Posterior cingulate gyrus (tissue), 11 donors: ENCODE data around the gene MIEN1.
"Not testable (repeated sequence)": the region's sequence is repeated elsewhere in the genome, so short reads cannot be mapped to it uniquely, and the experiment has no call there.

ENCODE experiments used
- DNase-seq, 10 donors: peaks; one replicate each; pipeline versions ENCODE4 v3.0.0 to v3.0.0-alpha.2; 2020 to 2021; ENCODE audit warnings: mixed read lengths in 3 of 10
- intact Hi-C: fragments of 100-400 bp; cut with DNase I; formaldehyde crosslinking; loops from one replicate; pipeline ENCODE4 v1.15.1; 2023

MIEN1 gene

GRCh38 chr17:39742856-39743436 lies 12.6 kb upstream of the MIEN1 start:
- peak in 3 of 10 donors; percentile 55 to 62 (median 56) for DNase-seq
- intact Hi-C loops = no loop called here

DNA sequence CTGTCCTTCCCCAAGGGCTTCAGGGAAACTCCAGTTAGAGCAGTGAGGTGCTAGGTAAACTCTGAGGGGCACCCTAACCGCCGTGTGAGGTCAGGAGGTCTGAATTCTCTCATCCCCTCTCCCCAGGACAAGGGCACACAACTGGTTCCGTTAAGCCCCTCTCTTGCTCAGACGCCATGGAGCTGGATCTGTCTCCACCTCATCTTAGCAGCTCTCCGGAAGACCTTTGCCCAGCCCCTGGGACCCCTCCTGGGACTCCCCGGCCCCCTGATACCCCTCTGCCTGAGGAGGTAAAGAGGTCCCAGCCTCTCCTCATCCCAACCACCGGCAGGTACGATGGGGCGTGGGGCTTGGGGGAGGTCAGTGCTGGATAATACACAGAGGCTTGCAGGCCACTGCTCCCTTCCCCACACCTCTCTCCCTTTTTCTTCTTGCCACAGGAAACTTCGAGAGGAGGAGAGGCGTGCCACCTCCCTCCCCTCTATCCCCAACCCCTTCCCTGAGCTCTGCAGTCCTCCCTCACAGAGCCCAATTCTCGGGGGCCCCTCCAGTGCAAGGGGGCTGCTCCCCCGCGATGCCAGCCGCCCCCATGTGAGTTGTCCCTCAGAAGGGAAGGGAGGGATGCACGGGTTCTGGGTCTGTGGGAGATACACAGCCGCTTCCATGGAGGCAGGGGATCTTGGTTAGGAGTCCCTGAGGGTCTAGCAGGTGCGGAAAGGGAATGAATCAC lies 12.0 kb upstream of the MIEN1 start:
- intact Hi-C loops = no loop called here
- peak in 3 of 10 donors; percentile 31 to 53 (median 39) for DNase-seq

DNA sequence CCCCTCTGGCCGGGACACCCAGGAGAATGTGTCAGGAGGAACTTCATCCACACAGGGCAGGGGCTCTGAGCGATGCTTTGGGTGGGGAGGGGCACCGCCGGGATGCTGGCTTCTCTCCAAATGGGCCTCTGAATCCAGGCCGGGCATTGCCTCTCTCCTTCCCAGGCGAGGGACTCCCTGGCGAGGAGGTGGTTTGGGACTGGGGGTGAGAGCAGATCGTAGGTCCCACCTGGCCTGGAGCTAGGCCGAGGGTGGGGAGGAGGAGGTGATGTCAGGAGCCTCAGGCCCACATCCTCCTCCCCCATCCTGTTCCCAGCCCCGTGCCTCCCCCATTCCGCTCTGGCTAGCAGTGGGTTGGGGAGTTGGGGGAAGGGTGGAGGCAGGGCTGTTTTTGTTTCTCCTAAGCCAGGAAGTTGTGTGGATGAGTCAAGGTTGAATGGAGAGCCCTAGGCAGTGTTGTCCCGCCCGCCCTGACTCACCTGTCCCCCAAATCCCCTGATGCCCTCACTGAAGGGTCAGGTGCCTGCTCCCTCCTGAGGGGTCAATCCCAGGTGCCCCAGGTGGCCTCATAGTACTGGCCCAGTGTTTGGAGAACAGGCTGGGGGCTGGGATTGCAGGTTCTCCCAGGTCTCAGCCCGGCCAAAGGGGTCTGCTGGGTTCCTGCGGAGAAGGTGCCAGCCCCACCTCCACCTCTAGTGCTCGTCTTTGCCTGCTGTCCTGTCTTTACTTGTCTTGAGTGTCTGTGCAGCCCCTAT lies 10.2 kb upstream of the MIEN1 start:
- intact Hi-C loops = no loop called here

GRCh38 chr17:39739885-39740356 lies 9.6 kb upstream of the MIEN1 start:
- DNase-seq = peak in 1 of 10 donors; percentile 36
- intact Hi-C loops = no loop called here

More for the DNA sequence above, 10.2 kb upstream of the MIEN1 start:
- DNase-seq = peak in 3 of 10 donors; percentile 28 to 70 (median 59)

GRCh38 chr17:39738983-39739884 lies 8.9 kb upstream of the MIEN1 start:
- intact Hi-C loops = no loop called here
- peak in 1 of 10 donors; percentile 80 for DNase-seq

GRCh38 chr17:39738568-39738901 lies 8.2 kb upstream of the MIEN1 start:
- intact Hi-C loops = no loop called here

DNA sequence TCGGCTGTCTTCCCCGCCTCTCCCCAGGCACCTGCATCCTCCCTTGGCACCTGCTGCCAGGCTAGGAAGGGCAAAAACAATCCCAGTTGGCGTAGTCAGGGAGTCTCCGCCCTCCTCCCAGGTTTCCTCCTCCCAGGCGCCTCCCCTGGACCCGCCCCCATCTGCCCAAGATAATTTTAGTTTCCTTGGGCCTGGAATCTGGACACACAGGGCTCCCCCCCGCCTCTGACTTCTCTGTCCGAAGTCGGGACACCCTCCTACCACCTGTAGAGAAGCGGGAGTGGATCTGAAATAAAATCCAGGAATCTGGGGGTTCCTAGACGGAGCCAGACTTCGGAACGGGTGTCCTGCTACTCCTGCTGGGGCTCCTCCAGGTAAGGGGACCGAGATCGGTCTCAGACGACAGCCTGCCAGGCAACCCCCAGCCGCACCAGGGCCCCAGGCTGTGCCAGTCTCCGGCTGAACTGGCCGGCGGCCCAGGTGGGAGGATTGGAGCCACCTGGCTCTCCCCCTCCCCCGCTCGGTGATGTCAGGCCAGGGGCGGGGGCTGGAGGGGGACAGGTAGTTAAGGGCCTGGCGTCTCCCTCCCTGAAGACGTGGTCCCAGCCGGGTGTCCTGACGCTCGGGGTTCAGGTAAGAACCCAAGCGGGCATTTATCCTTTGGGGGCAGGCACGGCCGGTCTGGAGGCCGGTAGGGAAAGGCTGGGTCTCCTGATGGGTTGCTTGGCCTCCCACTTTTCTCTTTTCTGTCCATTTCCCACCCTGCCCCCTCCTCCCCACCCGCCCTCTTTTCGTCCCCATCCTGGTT lies 7.6 kb upstream of the MIEN1 start, which contains the start of gene GRB7:
Gene GRB7, plus strand, starts transcription at position 179 of the 808 bp plus-strand sequence. CDS start 4,364 bp downstream, outside the sequence.
- DNase-seq = peak in 1 of 10 donors; percentile 83
- intact Hi-C loops = no loop called here

More at GRCh38 chr17:39738568-39738901, 8.2 kb upstream of the MIEN1 start:
- peak in 2 of 10 donors; percentile 44 to 80 for DNase-seq

DNA sequence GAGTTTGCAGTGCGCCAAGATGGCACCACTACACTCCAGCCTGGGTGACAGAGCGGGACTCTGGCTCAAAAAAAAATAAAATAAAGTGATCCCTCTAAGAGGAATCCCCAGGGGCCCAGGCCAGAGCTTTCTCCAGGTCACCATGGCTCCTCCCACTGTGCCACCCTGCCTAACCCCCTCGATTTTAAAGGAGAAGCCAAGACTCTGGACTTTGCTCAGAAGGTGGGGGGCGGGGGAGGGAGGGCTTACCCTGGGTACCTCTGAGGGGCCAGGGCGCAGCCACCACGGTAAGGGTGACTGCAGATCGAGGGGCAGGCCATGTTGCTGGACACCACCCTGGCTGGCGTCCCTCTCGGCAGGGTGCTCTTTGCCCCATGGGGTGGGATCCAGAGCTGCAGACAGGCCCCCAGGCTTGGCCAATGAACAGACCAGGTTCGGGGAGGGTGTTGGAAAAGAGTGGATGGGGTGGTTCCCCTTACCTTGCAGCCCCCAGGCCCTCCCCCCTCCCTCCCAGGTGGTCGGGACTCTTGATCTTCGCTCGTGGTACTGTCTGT lies 7.0 kb upstream of the MIEN1 start:
- intact Hi-C loops = no loop called here

DNA sequence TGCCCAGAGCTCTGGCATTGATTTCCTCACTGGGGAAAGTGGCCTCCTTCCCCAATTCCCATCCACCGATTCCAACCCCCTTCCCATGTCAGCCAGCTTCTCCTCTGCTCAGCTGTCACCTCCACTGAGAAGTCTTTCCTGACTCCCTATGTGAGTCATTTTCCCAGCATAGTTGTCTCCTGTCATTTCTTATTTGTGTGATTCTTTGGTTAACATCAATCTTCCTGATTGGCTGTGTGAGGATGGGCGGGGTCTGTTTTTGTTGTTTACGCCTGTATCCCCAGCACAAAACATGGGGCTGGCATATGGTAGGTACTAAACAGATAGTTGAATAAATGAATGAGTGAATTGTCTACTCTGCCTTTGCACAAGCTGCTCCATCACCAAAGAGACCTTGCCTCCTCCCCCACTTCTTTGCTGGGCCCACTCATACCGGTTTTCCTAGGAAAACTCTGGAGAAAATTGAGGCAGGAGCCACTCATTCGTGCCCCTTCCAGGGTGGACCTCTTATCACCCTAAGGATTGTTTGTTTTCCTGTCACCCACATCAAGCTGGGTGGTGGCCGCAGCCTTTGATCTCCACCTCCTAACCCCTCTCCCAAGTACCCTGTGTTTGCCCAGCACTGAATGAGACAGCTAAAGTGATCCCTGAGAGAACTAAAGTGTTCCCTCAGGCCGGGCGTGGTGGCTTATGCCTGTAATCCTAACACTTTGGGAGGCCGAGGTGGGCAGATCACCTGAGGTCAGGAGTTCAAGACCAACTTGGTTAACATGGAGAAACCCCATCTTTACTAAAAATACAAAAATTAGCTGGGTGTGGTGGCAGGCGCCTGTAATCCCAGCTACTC lies 6.2 kb upstream of the MIEN1 start:
- no peak for DNase-seq
- intact Hi-C loops = no loop called here

More for the DNA sequence above, 7.0 kb upstream of the MIEN1 start:
- no peak for DNase-seq

DNA sequence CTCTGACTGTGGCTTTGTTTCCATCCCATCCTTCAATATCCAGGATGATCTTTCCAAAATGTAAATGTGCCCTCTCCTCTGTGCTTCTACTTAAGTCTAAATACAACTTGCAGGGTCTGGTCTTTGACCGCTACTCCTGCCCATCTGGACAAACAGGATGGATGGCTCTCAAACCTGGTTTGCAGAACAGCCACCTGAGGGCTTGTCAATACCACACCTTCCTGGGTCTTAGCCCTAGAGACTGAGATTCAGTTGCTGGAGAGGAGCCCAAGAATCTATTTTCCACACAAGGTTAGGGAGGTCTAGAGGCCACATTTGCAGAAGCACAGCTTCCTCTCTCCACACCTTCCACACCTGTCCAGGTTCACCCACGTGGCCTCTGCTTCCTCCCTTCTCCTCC lies 5.5 kb upstream of the MIEN1 start:
- intact Hi-C loops = no loop called here
- DNase-seq = no peak

DNA sequence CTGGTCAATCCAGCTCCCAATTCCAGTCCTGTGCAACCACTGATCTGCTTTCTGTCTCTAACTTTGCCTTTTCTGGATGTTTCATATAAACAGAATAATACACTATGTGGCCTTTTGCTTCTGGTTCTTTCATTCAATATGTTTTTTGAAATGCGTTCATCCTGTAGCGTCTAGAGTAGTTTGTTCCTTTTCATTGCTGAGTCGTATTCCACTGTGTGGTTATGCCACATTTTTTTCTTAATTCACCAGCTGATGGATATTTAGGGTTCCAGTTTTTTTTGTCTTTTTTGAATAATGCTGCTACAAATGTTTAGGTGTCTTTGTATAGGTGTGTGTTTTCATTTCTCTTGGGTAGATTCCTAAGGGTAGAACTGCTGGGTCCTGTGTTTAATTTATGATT lies 2.3 kb upstream of the MIEN1 start:
- DNase-seq = no peak
- intact Hi-C loops = loop anchor here (5.0 kb wide), 1 partner anchor 110 kb away; no protein-coding TSS in a partner anchor

- intact Hi-C loops = no loop called here
- DNase-seq = no peak
These were observed 966 bp downstream of the MIEN1 start for GRCh38 chr17:39729280-39729851.

DNA sequence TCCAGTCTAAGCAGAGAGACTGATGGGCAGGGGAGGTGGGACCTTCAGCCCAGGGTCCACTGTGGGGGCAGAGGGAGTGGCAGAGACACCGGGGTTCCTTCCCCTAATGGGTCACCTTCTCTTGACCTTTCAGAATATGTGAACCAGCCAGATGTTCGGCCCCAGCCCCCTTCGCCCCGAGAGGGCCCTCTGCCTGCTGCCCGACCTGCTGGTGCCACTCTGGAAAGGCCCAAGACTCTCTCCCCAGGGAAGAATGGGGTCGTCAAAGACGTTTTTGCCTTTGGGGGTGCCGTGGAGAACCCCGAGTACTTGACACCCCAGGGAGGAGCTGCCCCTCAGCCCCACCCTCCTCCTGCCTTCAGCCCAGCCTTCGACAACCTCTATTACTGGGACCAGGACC lies 2.8 kb downstream of the MIEN1 start:
- DNase-seq = peak in 1 of 10 donors; percentile 83
- intact Hi-C loops = no loop called here

DNA sequence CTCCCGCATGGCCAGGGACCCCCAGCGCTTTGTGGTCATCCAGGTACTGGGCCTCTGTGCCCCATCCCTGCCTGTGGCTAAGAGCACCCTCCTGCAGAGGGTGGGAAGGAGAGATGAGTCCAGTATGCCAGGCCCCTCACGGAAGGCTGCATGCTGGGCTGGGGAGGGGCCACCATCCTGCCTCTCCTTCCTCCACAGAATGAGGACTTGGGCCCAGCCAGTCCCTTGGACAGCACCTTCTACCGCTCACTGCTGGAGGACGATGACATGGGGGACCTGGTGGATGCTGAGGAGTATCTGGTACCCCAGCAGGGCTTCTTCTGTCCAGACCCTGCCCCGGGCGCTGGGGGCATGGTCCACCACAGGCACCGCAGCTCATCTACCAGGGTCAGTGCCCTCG lies 3.7 kb downstream of the MIEN1 start:
- DNase-seq = no peak
- intact Hi-C loops = no loop called here

GRCh38 chr17:39725923-39726322 lies 4.4 kb downstream of the MIEN1 start:
- DNase-seq, intact Hi-C loops: not testable (repeated sequence)

GRCh38 chr17:39724731-39725130 lies 5.6 kb downstream of the MIEN1 start:
- DNase-seq = no peak
- intact Hi-C loops = no loop called here

DNA sequence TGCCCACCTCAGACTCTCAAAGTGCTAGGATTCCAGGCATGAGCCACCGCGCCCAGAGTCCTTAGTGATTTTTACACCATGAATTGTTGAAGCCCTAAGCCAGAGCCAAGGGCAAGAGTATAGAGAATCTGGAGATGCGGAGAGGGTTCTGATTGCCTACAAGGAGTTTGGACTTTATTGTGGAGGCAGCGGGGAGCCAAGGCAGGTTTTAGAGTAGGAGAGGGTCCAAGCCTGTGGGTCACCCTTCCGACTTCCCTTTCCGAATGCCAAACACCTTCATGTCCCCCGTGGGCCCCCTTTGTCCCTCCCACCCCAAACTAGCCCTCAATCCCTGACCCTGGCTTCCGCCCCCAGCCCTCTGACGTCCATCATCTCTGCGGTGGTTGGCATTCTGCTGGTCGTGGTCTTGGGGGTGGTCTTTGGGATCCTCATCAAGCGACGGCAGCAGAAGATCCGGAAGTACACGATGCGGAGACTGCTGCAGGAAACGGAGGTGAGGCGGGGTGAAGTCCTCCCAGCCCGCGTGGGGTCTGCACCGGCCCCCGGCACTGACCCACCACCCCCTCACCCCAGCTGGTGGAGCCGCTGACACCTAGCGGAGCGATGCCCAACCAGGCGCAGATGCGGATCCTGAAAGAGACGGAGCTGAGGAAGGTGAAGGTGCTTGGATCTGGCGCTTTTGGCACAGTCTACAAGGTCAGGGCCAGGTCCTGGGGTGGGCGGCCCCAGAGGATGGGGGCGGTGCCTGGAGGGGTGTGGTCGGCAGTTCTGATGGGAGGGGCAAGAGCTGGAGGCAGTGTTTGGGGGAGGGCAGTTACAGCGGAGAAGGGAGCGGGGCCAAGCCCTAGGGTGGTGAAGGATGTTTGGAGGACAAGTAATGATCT lies 7.1 kb downstream of the MIEN1 start:
- DNase-seq = no peak
- intact Hi-C loops = no loop called here
